PC-3 (cell line): Measurements from ENCODE around the gene NKD1.

ENCODE experiments used
- CTCF ChIP-seq: fragments of 300-600 bp; sonication (generic); conservative IDR thresholded peaks from 2 replicates; pipeline ENCODE4 v1.5.1; 2017; ENCODE audit warnings: antibody characterized with exemption, low read depth, mild to moderate bottlenecking, low read length
- EZH2 ChIP-seq: fragments of 300-600 bp; sonication (generic); IDR thresholded peaks from one replicate; pipeline ENCODE4 v1.6.1; 2017; ENCODE audit warnings: antibody characterized with exemption, mild to moderate bottlenecking, low read length; ENCODE audit not compliant: unreplicated experiment

DNA sequence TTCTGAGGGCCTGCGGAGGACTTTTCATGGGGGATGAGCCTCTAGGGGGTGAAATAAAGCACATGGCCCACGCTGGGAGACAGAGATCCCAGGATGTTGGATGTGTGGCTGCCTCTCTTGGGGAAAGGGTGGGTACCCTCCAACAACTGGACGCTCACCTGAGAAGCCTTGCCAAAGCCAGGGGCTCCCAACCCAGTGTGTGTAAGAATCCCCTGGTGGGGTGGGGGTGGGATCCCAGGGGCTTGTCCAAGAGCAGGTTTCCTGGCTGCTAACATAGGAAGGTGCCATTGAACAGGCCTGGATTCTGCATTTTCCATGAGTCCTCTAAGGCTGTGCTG is 132.3 kb downstream of the NKD1 start:
- TF ChIP-seq EZH2: no peak
- TF ChIP-seq CTCF: no peak
